GM19351 (cell line): Measurements from ENCODE around the gene GJB4.
"Not testable (repeated sequence)": the region's sequence is repeated elsewhere in the genome, so short reads cannot be mapped to it uniquely, and the experiment has no call there.

Source experiments
- ATAC-seq: cut with Tn5 transposase; IDR thresholded peaks from one replicate; pipeline ENCODE4 v1.9.1; 2021; ENCODE audit warnings: mild to moderate bottlenecking, moderate library complexity; ENCODE audit not compliant: unreplicated experiment

The GJB4 gene

DNA sequence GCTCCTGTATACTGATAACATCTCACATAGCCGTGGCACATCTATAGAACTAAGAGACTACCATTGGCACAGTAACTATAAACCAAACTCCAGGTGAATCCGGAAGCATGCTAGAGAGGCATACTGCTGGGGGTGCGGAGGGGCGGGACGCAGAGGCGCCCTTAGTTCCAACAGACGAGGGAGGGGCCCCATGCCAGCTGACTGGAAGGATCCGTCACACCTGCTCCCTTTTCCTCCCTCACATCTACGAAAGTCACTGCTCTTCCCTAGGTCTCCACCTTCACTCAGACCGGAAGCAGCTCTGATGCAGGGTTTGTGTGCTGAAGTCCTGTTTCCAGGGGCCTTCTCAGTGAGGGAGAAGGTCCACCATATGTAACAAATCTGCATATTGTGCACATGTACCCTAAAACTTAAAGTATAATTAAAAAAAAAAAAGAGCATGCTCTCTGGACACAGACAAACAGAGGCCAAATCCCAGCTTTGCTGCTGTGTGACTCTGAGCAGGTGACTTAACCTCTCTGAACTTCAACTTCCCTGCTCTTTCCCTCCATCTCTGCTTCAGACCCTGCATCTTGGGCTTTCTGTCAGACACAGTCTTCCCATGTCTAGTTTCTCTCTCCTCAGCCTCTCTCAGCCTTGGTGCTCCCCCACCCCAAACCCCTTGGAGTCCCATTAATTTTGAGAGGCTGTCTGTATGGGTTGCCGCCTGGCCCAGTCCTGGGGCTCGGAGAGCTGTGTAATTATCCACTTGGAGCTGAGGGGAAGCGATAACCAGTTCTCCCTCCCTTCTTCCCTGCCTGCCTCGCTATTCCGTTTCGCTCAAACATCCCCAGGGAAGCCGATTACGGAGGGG is 12.5 kb upstream of the GJB4 start:
- ATAC-seq: no peak

DNA sequence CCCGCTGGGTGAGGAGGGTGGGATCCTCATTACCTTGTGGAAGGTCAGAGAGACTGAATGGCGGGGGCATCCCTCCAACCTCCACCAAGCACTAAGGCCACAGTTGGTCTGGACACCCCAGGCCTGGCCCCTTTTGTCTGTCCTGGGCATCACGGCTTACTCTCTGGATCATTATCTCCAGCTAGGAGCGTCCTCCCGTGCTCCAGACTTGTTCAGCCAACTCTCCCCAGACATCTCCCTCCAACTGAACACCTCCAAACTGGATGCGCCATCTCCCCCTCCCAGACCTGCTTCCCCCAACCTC is 11.9 kb upstream of the GJB4 start:
- no peak for ATAC-seq

- ATAC-seq: no peak
These were observed 9.5 kb upstream of the GJB4 start for GRCh38 chr1:34749992-34750391.

GRCh38 chr1:34750610-34751009 is 8.9 kb upstream of the GJB4 start:
- no peak for ATAC-seq

DNA sequence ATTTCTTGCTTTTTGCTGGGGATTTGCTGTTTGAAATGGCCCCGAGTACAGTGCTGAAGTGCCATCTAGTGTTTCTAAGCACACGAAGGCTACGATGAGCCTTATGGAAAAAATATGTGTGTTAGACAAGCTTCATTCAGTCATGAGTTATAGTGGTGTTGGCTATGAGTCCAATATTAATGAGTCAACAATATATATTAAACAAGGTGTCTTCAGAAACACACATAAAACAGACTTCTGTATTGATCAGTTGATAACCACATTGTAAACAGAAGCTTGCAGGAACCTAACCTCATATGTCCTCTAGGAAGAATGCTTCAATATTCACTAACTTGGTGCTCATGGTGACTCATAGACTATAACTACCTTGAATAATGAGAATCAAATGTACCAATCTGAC is 6.4 kb upstream of the GJB4 start:
- ATAC-seq: no peak

DNA sequence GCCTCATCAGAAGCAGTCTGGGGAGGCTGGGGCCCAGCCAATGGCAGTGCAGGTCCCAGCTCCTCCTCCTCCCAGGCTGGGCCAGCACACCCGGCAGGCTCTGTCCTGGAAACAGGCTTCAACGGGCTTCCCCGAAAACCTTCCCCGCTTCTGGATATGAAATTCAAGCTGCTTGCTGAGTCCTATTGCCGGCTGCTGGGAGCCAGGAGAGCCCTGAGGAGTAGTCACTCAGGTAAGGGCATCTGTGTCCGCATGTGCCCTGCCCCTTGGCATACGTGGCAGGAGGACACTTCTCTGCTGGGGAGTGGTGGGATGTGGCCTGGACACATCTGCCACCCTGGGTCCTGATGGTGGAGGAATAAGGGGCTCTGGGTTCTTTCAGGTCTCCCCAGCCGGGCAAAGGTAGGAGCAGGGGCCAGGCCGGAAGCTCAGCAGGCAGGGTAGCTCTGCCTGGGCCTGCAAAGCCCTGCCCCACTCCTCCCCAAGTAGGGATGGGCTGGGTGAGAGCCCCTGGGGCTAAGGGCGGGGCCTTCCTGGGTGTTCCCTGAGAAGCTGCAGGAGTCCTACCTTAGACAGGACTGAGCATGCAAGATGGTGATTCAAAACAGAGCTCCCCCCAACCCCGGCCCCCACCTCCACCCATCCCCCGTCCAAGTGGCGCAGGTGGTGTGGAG is 4.4 kb upstream of the GJB4 start, which contains the start of gene GJB5:
GJB5 (plus strand) TSS at position 84 of the 674 bp plus-strand sequence. CDS start 2,284 bp downstream, outside the sequence.
- ATAC-seq: no peak

GRCh38 chr1:34755961-34756360 is 3.6 kb upstream of the GJB4 start:
- ATAC-seq: no peak

GRCh38 chr1:34757386-34757785 is 2.2 kb upstream of the GJB4 start:
- no peak for ATAC-seq

DNA sequence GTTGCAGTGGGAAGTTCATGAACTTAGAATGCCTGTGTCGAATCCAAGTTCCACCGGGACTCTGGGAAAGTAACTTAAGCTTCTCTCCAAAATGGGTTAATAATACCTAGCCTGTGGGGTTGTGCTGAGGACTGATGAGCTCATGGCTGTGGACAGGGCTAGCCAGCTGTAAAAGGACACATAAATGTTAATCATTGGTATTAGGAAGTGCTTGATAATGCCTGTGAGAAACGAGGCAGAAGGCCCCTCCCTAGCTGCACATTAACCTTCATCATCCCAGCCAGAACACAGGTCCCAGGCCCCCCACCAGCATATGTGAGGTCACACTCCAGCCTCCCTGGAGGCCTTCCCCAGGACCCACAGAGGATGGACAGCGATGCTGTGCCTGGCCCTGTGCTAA is 789 bp upstream of the GJB4 start:
- no peak for ATAC-seq

DNA sequence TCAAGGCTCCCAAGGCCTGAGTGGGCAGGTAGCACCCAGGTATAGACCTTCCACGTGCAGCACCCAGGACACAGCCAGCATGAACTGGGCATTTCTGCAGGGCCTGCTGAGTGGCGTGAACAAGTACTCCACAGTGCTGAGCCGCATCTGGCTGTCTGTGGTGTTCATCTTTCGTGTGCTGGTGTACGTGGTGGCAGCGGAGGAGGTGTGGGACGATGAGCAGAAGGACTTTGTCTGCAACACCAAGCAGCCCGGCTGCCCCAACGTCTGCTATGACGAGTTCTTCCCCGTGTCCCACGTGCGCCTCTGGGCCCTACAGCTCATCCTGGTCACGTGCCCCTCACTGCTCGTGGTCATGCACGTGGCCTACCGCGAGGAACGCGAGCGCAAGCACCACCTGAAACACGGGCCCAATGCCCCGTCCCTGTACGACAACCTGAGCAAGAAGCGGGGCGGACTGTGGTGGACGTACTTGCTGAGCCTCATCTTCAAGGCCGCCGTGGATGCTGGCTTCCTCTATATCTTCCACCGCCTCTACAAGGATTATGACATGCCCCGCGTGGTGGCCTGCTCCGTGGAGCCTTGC is 1.7 kb downstream of the GJB4 start:
- ATAC-seq: no peak

DNA sequence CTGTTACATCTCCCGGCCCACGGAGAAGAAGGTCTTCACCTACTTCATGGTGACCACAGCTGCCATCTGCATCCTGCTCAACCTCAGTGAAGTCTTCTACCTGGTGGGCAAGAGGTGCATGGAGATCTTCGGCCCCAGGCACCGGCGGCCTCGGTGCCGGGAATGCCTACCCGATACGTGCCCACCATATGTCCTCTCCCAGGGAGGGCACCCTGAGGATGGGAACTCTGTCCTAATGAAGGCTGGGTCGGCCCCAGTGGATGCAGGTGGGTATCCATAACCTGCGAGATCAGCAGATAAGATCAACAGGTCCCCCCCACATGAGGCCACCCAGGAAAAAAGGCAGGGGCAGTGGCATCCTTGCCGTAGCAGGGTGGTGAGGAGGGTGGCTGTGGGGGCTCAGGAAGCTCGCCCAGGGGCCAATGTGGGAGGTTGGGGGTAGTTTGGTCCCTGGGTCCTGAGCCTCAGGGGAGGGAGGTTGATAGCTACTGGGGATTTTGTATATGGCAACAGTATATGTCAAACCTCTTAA is 2.3 kb downstream of the GJB4 start:
- no peak for ATAC-seq

DNA sequence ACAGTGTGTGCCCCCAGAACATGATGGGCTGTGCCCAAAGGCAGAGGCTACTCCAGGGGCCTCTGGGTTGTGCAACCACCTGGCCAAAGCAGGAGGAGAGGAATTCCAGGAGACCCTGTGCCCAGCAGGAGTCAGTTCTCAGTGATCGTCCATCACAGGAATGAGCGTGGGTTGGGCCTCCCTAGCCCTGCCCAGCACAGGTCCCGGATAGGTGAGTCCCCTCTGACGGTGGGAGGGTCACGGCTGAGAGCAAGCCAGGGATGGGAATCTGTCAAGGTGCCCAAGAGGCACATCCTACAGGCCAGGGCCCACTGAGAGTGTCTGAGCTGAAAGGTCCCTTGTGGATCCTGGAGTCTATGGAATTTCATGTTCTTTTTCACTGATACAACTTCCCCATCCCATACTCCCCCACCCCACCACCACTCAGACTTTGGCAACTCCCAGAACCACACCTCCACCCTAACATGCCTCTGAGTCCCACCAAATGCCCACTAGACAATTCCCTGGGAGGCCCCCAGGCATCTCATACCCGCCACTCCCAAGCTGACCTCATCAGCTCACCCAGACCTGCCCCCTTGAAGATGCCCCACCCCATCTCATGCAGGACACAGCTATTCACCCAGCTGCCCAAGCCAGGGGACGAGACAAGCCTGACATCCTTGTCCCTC is 3.1 kb downstream of the GJB4 start:
- ATAC-seq: no peak

GRCh38 chr1:34763142-34763781 is 3.7 kb downstream of the GJB4 start:
- ATAC-seq: no peak

DNA sequence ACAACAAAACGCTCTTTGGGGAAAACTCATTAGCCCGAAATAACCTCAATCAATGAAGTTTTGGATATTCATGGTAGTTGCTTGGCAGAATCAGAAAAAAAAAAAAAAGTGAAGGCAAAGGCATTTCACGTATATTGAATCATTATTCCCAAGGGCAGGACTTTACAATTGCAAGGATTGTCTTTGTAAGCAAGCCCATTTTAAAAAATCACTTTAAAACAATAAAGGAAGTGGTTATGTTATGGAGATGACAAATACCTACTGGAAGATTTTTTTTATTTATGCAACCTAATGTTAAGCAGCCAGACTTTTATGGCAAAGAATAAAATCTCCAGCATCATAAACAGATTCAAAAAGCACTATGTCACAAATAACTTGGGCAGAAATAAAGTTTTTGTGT is 9.3 kb downstream of the GJB4 start:
- ATAC-seq: no peak

DNA sequence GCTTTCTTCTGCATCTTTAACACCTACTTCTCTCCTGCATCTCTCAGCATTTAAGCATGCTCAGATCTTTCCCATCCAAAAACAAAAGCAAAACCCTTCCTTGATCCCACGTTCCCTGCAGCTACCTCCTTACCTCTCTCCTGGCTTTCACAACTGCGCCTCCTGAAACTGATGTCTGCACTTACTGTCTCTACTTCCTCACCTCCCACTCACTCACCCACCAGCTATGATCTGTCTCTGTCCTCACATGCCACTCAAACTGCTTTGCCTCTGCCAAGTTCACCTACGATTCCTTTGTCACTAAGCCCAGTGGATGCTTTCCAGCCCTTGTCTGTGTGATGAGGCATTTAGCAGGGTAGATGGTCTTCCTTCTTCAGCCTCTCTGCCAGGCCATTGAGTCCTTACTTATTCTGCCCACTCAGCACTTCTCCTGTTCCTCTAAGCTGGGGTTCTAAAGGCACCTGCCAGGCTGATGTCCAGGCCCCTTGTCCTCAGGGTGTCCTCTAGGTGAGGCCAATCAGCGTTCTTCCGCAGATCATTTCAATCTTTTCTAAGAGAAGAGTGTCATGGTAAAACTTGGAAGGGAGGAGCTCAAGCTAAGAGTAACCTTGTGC is 11.5 kb downstream of the GJB4 start:
- no peak for ATAC-seq

GRCh38 chr1:34771573-34772371 is 12.2 kb downstream of the GJB4 start:
- no peak for ATAC-seq

- not testable (repeated sequence) for ATAC-seq
These were observed 13.6 kb downstream of the GJB4 start for GRCh38 chr1:34773114-34773513.

GRCh38 chr1:34774957-34775356 is 15.4 kb downstream of the GJB4 start:
- ATAC-seq: no peak

DNA sequence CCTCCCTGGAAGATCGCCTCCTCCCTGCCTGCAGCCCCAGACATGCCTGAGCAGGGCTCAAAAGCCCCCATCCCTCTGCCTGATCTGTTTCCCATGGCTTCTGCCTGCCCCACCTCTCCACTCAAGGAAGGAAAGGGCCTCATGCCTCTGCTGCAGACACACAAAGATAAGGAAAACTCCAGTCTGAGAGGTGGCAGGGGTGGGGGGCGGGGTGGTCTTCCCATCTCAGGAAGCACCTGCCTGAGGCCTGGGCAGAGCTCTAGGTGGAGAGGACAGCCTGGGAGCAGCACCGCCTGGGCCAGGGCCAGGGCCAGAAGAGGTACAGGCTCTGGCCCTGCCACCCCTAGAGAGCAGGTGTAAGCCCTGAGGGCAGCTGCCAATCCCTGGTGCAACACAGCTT is 17.4 kb downstream of the GJB4 start:
- ATAC-seq: no peak
